B cell (primary cell): Measurements from ENCODE around the gene ADGRA1. TPM values are rescaled to one million over a fixed set of nuclear protein-coding genes. Genes with fewer than 3 reads are reported as not detected.

Experiments
- ATAC-seq: fragments of 200-7000 bp; cut with Tn5 transposase; one replicate; pipeline ENCODE4 v1.10.0; 2021; ENCODE audit warnings: low read depth, mild to moderate bottlenecking, moderate number of reproducible peaks, moderate library complexity
- CTCF ChIA-PET: fragments of 350-600 bp; sonication (Branson Sonifier 250); formaldehyde crosslinking; loops from one replicate; lab custom pipeline; 2021; ENCODE audit warnings: antibody characterized with exemption, inconsistent platforms; lab: Charles Lee
- POLR2A ChIA-PET: fragments of 350-600 bp; sonication (Branson Sonifier 250); formaldehyde crosslinking; loops from one replicate; lab custom pipeline; 2021; ENCODE audit warnings: antibody characterized with exemption; lab: Charles Lee
- DNase-seq: peaks from one replicate; pipeline ENCODE4 v3.0.0; 2013
- H2AFZ ChIP-seq: 2 replicates; pipeline ENCODE4 v1.6.1; 2012; ENCODE audit warnings: mild to moderate bottlenecking, low read depth, low read length; ENCODE audit not compliant: insufficient read depth, poor library complexity, severe bottlenecking
- H3K27ac ChIP-seq, 2 donors: 1 replicate in 1 of 2; 2 replicates in 1 of 2; pipeline ENCODE4 v1.5.1; 2012 to 2013; ENCODE audit warnings: low read length in 2 of 2, mild to moderate bottlenecking in 2 of 2, moderate library complexity in 1 of 2
- H3K27me3 ChIP-seq, 4 experiments: fragments of 200-600 bp in 1 of 4; sonication (generic) in 1 of 4; replicated peaks in 1 of 4; 1 replicate in 2 of 4; 2 replicates in 2 of 4; pipeline versions ENCODE4 v1.6.1 to v1.7.0; 2013 to 2016; ENCODE audit warnings: low read length in 3 of 4, mild to moderate bottlenecking in 2 of 4, mixed read lengths in 1 of 4, moderate library complexity in 1 of 4; ENCODE audit not compliant: insufficient read depth in 4 of 4, control insufficient read depth in 3 of 4; ENCODE audit errors: control extremely low read depth in 1 of 4
- H3K36me3 ChIP-seq, 2 experiments: replicated peaks in 1 of 2; 1 replicate in 1 of 2; 2 replicates in 1 of 2; pipeline versions ENCODE4 v1.6.1 to v1.7.1; 2013; ENCODE audit warnings: low read length in 1 of 2; ENCODE audit not compliant: insufficient read depth in 2 of 2, control insufficient read depth in 1 of 2; ENCODE audit errors: control extremely low read depth in 1 of 2, extremely low read depth in 1 of 2
- H3K4me1 ChIP-seq, 2 donors: fragments of 200-600 bp in 1 of 2; sonication (generic) in 1 of 2; 1 replicate in 1 of 2; 2 replicates in 1 of 2; pipeline versions ENCODE4 v1.5.1 to v1.6.1; 2013 to 2017; ENCODE audit warnings: low read length in 2 of 2; ENCODE audit not compliant: control insufficient read depth in 2 of 2, insufficient read depth in 2 of 2
- H3K4me2 ChIP-seq: replicated peaks from 2 replicates; pipeline ENCODE3; 2012; ENCODE audit warnings: mild to moderate bottlenecking, low read depth, low read length; ENCODE audit not compliant: poor library complexity, severe bottlenecking
- H3K4me3 ChIP-seq, 5 experiments: fragments of 200-600 bp in 1 of 5; sonication (generic) in 1 of 5; 1 replicate in 3 of 5; 2 replicates in 2 of 5; pipeline versions ENCODE4 v1.5.1 to v1.7.0; 2011 to 2016; ENCODE audit warnings: low read length in 4 of 5, mild to moderate bottlenecking in 4 of 5, low read depth in 2 of 5, control low read depth in 1 of 5, moderate library complexity in 1 of 5; ENCODE audit not compliant: insufficient read depth in 1 of 5; ENCODE audit errors: control extremely low read depth in 1 of 5, extremely low read depth in 1 of 5
- H3K79me2 ChIP-seq: fragments of 200-600 bp; sonication (generic); one replicate; pipeline ENCODE4 v1.6.0; 2016; ENCODE audit warnings: low read length; ENCODE audit not compliant: control insufficient read depth, insufficient read depth
- H3K9ac ChIP-seq: fragments of 200-600 bp; sonication (generic); 2 replicates; pipeline ENCODE4 v1.6.1; 2017; ENCODE audit warnings: mild to moderate bottlenecking, low read length, moderate library complexity
- H3K9me3 ChIP-seq, 3 donors: one replicate each; pipeline versions ENCODE4 v1.6.1 to v1.7.1; 2013; ENCODE audit warnings: low read length in 2 of 3; ENCODE audit not compliant: control insufficient read depth in 2 of 3, insufficient read depth in 1 of 3; ENCODE audit errors: control extremely low read depth in 1 of 3
- H4K20me1 ChIP-seq: 2 replicates; pipeline ENCODE4 v1.6.0; 2012; ENCODE audit warnings: mild to moderate bottlenecking, low read length; ENCODE audit not compliant: insufficient read depth, control insufficient read depth, poor library complexity, severe bottlenecking
- H3K27ac Mint-ChIP-seq: one replicate; pipeline ENCODE4 v1.8.0; 2021; ENCODE audit warnings: mixed read lengths
- H3K27me3 Mint-ChIP-seq: one replicate; pipeline ENCODE4 v1.8.0; 2021; ENCODE audit warnings: mixed read lengths
- H3K4me1 Mint-ChIP-seq: one replicate; pipeline ENCODE4 v1.8.0; 2021; ENCODE audit warnings: mixed read lengths
- H3K4me3 Mint-ChIP-seq: one replicate; pipeline ENCODE4 v1.8.0; 2021; ENCODE audit warnings: mixed read lengths
- H3K9me3 Mint-ChIP-seq: one replicate; pipeline ENCODE4 v1.8.0; 2022; ENCODE audit warnings: mixed read lengths; ENCODE audit not compliant: insufficient read depth
- EZH2 ChIP-seq: IDR thresholded peaks from 2 replicates; pipeline ENCODE4 v1.6.1; 2012; ENCODE audit warnings: borderline replicate concordance, low read depth, mild to moderate bottlenecking, moderate library complexity, low read length; ENCODE audit not compliant: insufficient read depth, poor library complexity, severe bottlenecking
- WGBS: methylation state at CpG from one replicate; pipeline ENCODE4 v1.1.5; 2013; ENCODE audit warnings: missing lambda C conversion rate; ENCODE audit not compliant: insufficient coverage; 5-methylcytosine and 5-hydroxymethylcytosine counted together
- intact Hi-C: fragments of 100-400 bp; cut with micrococcal nuclease; formaldehyde crosslinking; loops from one replicate; pipeline ENCODE4 v1.10.0; 2022
- polyA plus RNA-seq: library from polyadenylated mRNA; depleted of rRNA; stranded (reverse); fragments of >200 nt; gene quantifications from 2 replicates; pipeline ENCODE4 v1.2.3, GENCODE V29; 2012
- total RNA-seq, 2 donors: library from RNA; stranded (reverse); fragments of 120-200 nt in 1 of 2; gene quantifications; 1 replicate in 1 of 2; 2 replicates in 1 of 2; pipeline versions ENCODE4 v1.2.3 to v1.2.4, GENCODE V29; 2013 to 2022
- TF ChIP-seq, protein P1 (sequence below): fragments of 200-600 bp; IDR thresholded peaks from one replicate; pipeline ENCODE4 v1.8.0; 2022; ENCODE audit warnings: antibody characterized with exemption, mild to moderate bottlenecking

ADGRA1 gene
- total and polyA plus RNA-seq, 2 donors (not counting 1 experiment from before 2014, with no cell fraction given): not detected

DNA sequence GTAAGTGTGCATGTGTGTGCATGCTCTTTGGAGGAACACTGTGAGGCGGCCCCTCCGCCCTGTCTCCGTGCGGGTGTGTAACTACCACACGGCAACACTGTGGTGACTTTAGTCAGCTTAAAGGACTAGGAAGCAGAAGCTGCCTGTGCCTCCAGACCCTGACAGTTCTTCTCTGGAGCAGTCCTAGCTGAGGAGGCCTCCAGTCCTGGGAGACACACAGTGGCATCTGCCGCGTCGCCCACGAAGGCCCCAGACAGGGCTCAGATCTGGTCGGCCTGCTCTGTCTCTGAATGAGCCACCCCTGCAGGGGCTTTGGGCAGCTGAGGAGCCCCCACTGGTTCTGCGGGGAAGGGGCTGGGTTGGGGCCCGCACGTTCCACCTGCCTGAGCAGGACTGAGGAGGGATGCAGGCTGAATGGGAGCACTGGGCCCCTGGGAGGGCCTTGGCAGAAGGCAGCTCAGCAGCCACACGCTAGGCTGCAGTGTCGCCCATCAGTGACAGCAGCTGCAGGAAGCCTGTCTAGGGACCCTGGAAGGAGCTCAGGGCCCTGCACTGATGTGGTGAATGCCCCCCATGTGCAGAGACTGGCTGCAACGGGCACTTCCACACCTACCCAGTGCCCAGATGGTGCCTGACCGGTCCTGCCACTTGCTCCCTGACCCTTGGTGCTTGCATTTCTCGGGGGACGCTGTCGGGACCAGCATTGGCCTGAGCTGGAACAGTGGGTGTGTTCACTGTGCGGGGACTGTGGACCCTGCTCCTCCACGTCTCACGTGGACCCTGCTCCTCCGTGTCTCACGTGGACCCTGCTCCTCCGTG is 45.0 kb downstream of the ADGRA1 start:
- TF ChIP-seq, protein P1, sequence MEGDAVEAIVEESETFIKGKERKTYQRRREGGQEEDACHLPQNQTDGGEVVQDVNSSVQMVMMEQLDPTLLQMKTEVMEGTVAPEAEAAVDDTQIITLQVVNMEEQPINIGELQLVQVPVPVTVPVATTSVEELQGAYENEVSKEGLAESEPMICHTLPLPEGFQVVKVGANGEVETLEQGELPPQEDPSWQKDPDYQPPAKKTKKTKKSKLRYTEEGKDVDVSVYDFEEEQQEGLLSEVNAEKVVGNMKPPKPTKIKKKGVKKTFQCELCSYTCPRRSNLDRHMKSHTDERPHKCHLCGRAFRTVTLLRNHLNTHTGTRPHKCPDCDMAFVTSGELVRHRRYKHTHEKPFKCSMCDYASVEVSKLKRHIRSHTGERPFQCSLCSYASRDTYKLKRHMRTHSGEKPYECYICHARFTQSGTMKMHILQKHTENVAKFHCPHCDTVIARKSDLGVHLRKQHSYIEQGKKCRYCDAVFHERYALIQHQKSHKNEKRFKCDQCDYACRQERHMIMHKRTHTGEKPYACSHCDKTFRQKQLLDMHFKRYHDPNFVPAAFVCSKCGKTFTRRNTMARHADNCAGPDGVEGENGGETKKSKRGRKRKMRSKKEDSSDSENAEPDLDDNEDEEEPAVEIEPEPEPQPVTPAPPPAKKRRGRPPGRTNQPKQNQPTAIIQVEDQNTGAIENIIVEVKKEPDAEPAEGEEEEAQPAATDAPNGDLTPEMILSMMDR: no peak
- no peak for TF ChIP-seq EZH2
- no peaks in the 10 kb centered on the region for H4K20me1 ChIP-seq
- H3K9me3 Mint-ChIP-seq: no peaks in the 10 kb centered on the region
- H3K27ac Mint-ChIP-seq: peak overlapping the region; percentile 15
- no peaks in the 10 kb centered on the region for H3K27me3 ChIP-seq
- H2AFZ ChIP-seq: no peak overlapping the region
- ATAC-seq (no peak), DNase-seq (no peak)
- peak overlapping the region; percentile 39 for H3K4me3 Mint-ChIP-seq
- no peak overlapping the region for H3K9ac ChIP-seq
- H3K36me3 ChIP-seq: no peaks in the 10 kb centered on the region
- peaks cover 3 to 7% of the 10 kb centered on the region in 2 donors for H3K4me1 ChIP-seq
- intact Hi-C loops: no loop called here
- H3K4me3 ChIP-seq: no peak overlapping the region
- H3K4me2 ChIP-seq: no peak overlapping the region
- 85% methylated on average over 26 of the region's 26 CpGs for WGBS
- ChIA-PET CTCF (interaction anchor here (0.7 kb wide), 1 partner anchor 11 kb away, joined by 3 read pairs; no protein-coding TSS in a partner anchor), POLR2A (no interaction called here)
- no peaks in the 10 kb centered on the region for H3K79me2 ChIP-seq
- H3K9me3 ChIP-seq: peaks cover 0 to 22% (median 0%) of the 10 kb centered on the region in 3 donors
- peaks cover 10% of the 10 kb centered on the region for H3K27me3 Mint-ChIP-seq
- H3K4me1 Mint-ChIP-seq: peaks cover 18% of the 10 kb centered on the region
- H3K27ac ChIP-seq: no peak overlapping the region
